HEK293 (cell line): ENCODE measurements around the gene IFT122.
A peak's percentile ranks its signal among the peaks of the same experiment; 100 is the strongest.

Experiments used
- GLI2 ChIP-seq: fragments of 450-650 bp; formaldehyde crosslinking; IDR thresholded peaks from 2 replicates; pipeline ENCODE4; 2017; ENCODE audit warnings: missing biosample characterization, missing genetic modification characterization, low read depth, borderline replicate concordance
- HOXA7 ChIP-seq: sonication (generic); formaldehyde crosslinking; IDR thresholded peaks from 2 replicates; pipeline ENCODE4 v1.8.1; 2022; ENCODE audit warnings: missing genetic modification reagents, borderline replicate concordance
- KLF9 ChIP-seq: fragments of 450-650 bp; formaldehyde crosslinking; IDR thresholded peaks from 2 replicates; pipeline ENCODE4 v1.5.1; 2016; ENCODE audit warnings: missing biosample characterization, missing genetic modification characterization, low read depth
- SP7 ChIP-seq: fragments of 450-650 bp; formaldehyde crosslinking; IDR thresholded peaks from 2 replicates; pipeline ENCODE4 v1.5.1; 2016; ENCODE audit warnings: missing biosample characterization, missing genetic modification characterization
- TCF7L2 ChIP-seq: IDR thresholded peaks from 2 replicates; pipeline ENCODE4 v1.6.1; 2011; ENCODE audit warnings: low read depth, mild to moderate bottlenecking, inconsistent platforms, low read length, moderate library complexity, borderline replicate concordance
- ZBTB17 ChIP-seq: fragments of 450-650 bp; formaldehyde crosslinking; IDR thresholded peaks from 2 replicates; pipeline ENCODE4 v1.5.1; 2016; ENCODE audit warnings: missing biosample characterization, missing genetic modification characterization
- ZBTB20 ChIP-seq: fragments of 450-650 bp; formaldehyde crosslinking; IDR thresholded peaks from 2 replicates; pipeline ENCODE4 v1.5.1; 2016; ENCODE audit warnings: missing biosample characterization, missing genetic modification characterization
- ZBTB8A ChIP-seq: fragments of 450-650 bp; formaldehyde crosslinking; IDR thresholded peaks from 2 replicates; pipeline ENCODE4 v1.5.1; 2016; ENCODE audit warnings: missing biosample characterization, missing genetic modification characterization
- ZFP37 ChIP-seq: fragments of 450-650 bp; formaldehyde crosslinking; IDR thresholded peaks from 2 replicates; pipeline ENCODE4 v1.5.1; 2016; ENCODE audit warnings: missing biosample characterization, missing genetic modification characterization
- ZFP69B ChIP-seq: fragments of 450-650 bp; formaldehyde crosslinking; IDR thresholded peaks from 2 replicates; pipeline ENCODE4 v1.5.1; 2016; ENCODE audit warnings: missing biosample characterization, missing genetic modification characterization
- ZNF114 ChIP-seq: fragments of 450-650 bp; formaldehyde crosslinking; IDR thresholded peaks from 2 replicates; pipeline ENCODE4 v1.5.0; 2017; ENCODE audit warnings: missing biosample characterization, missing genetic modification characterization
- ZNF169 ChIP-seq: fragments of 450-650 bp; formaldehyde crosslinking; IDR thresholded peaks from 2 replicates; pipeline ENCODE4 v1.5.1; 2016; ENCODE audit warnings: missing biosample characterization, missing genetic modification characterization
- ZNF18 ChIP-seq: fragments of 450-650 bp; formaldehyde crosslinking; IDR thresholded peaks from 2 replicates; pipeline ENCODE4 v1.5.1; 2016; ENCODE audit warnings: missing biosample characterization, missing genetic modification characterization
- ZNF184 ChIP-seq: fragments of 450-650 bp; IDR thresholded peaks from 2 replicates; pipeline ENCODE4 v1.5.1; 2018; ENCODE audit warnings: missing biosample characterization, mild to moderate bottlenecking, missing genetic modification characterization
- ZNF19 ChIP-seq: fragments of 450-650 bp; formaldehyde crosslinking; IDR thresholded peaks from 2 replicates; pipeline ENCODE4; 2016; ENCODE audit warnings: missing biosample characterization, missing genetic modification characterization, low read depth
- ZNF239 ChIP-seq: fragments of 450-650 bp; formaldehyde crosslinking; IDR thresholded peaks from 2 replicates; pipeline ENCODE4 v1.5.1; 2016; ENCODE audit warnings: missing biosample characterization, missing genetic modification characterization
- ZNF24 ChIP-seq: fragments of 450-650 bp; formaldehyde crosslinking; IDR thresholded peaks from 2 replicates; pipeline ENCODE4 v1.5.1; 2016; ENCODE audit warnings: missing biosample characterization, missing genetic modification characterization
- ZNF292 ChIP-seq: fragments of 450-650 bp; formaldehyde crosslinking; IDR thresholded peaks from 2 replicates; pipeline ENCODE4 v1.5.1; 2016; ENCODE audit warnings: low read depth, missing biosample characterization, missing genetic modification characterization, borderline replicate concordance
- ZNF335 ChIP-seq: fragments of 450-650 bp; formaldehyde crosslinking; conservative IDR thresholded peaks from 2 replicates; pipeline ENCODE4 v1.5.1; 2016; ENCODE audit warnings: missing biosample characterization, missing genetic modification characterization
- ZNF398 ChIP-seq: fragments of 450-650 bp; formaldehyde crosslinking; IDR thresholded peaks from 2 replicates; pipeline ENCODE4 v1.5.1; 2017; ENCODE audit warnings: missing biosample characterization, missing genetic modification characterization
- ZNF423 ChIP-seq: fragments of 450-650 bp; formaldehyde crosslinking; IDR thresholded peaks from 2 replicates; pipeline ENCODE4 v1.5.1; 2016; ENCODE audit warnings: missing biosample characterization, missing genetic modification characterization
- ZNF433 ChIP-seq: fragments of 450-650 bp; formaldehyde crosslinking; IDR thresholded peaks from 2 replicates; pipeline ENCODE4 v1.5.1; 2016; ENCODE audit warnings: missing biosample characterization, missing genetic modification characterization, low read depth
- ZNF48 ChIP-seq: fragments of 450-650 bp; formaldehyde crosslinking; IDR thresholded peaks from 2 replicates; pipeline ENCODE4 v1.5.1; 2016; ENCODE audit warnings: missing biosample characterization, missing genetic modification characterization
- ZNF514 ChIP-seq: fragments of 450-650 bp; formaldehyde crosslinking; IDR thresholded peaks from 2 replicates; pipeline ENCODE4 v1.5.1; 2016; ENCODE audit warnings: missing biosample characterization, missing genetic modification characterization
- ZNF544 ChIP-seq: fragments of 450-650 bp; formaldehyde crosslinking; IDR thresholded peaks from 2 replicates; pipeline ENCODE4 v1.5.0; 2017; ENCODE audit warnings: missing biosample characterization, missing genetic modification characterization
- ZNF596 ChIP-seq: fragments of 450-650 bp; IDR thresholded peaks from 2 replicates; pipeline ENCODE4 v1.5.0; 2018; ENCODE audit warnings: missing biosample characterization, mild to moderate bottlenecking, missing genetic modification characterization, moderate library complexity
- ZNF629 ChIP-seq: fragments of 450-650 bp; formaldehyde crosslinking; IDR thresholded peaks from 2 replicates; pipeline ENCODE4 v1.5.1; 2017; ENCODE audit warnings: missing biosample characterization, missing genetic modification characterization
- ZNF654 ChIP-seq: fragments of 450-650 bp; formaldehyde crosslinking; IDR thresholded peaks from 2 replicates; pipeline ENCODE4 v1.5.1; 2016; ENCODE audit warnings: low read depth, missing biosample characterization, missing genetic modification characterization
- ZNF660 ChIP-seq: fragments of 450-650 bp; IDR thresholded peaks from 2 replicates; pipeline ENCODE4 v1.5.1; 2018; ENCODE audit warnings: missing biosample characterization, mild to moderate bottlenecking, missing genetic modification characterization
- ZNF670 ChIP-seq: fragments of 450-650 bp; formaldehyde crosslinking; IDR thresholded peaks from 2 replicates; pipeline ENCODE4 v1.5.1; 2016; ENCODE audit warnings: missing biosample characterization, missing genetic modification characterization, low read depth
- ZNF677 ChIP-seq: fragments of 450-650 bp; IDR thresholded peaks from 2 replicates; pipeline ENCODE4 v1.5.0; 2018; ENCODE audit warnings: missing biosample characterization, mild to moderate bottlenecking, missing genetic modification characterization, moderate library complexity
- ZNF76 ChIP-seq: fragments of 450-650 bp; formaldehyde crosslinking; IDR thresholded peaks from 2 replicates; pipeline ENCODE4; 2016; ENCODE audit warnings: low read depth, missing biosample characterization, missing genetic modification characterization, borderline replicate concordance
- ZNF785 ChIP-seq: fragments of 450-650 bp; formaldehyde crosslinking; IDR thresholded peaks from 2 replicates; pipeline ENCODE4 v1.5.1; 2016; ENCODE audit warnings: missing biosample characterization, missing genetic modification characterization
- ZNF843 ChIP-seq: fragments of 450-650 bp; formaldehyde crosslinking; IDR thresholded peaks from 2 replicates; pipeline ENCODE4 v1.5.1; 2016; ENCODE audit warnings: missing biosample characterization, missing genetic modification characterization
- TF ChIP-seq, protein P1 (sequence below): fragments of 450-650 bp; formaldehyde crosslinking; IDR thresholded peaks from 2 replicates; pipeline ENCODE4 v1.5.1; 2016; ENCODE audit warnings: missing biosample characterization, missing genetic modification characterization, borderline replicate concordance

The IFT122 gene

DNA sequence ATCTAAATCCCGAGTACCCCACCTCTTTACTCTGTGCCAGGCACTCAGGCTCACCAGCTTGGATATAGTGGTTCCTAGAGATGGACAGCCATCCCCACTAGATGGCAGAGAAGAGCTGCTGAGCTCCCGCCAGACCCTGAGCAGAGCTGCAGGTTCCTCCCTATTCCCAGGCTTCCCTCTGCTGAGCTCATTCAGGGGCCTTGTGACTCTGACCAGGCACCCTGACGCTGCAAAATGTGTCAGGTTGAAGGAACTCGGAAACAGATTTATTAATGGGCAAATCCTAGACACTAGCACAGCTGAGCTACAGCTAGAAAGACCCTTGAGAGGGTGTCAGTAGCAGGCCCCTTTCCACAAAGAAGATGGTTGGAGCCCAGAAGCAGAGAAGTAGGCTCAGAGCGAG, 50.2 kb downstream of the IFT122 start (continued):
- no peak for TF ChIP-seq ZNF239 (tag by site-specific recombination)
- no peak for TF ChIP-seq ZNF544 (tag by site-specific recombination)
- no peak for TF ChIP-seq ZNF423 (tag by site-specific recombination)
- no peak for TF ChIP-seq ZNF292 (tag by site-specific recombination)
- 0 out of 2 replicates have a peak, but pooled peaks have one; percentile 14 for TF ChIP-seq ZBTB8A (tag by site-specific recombination)
- TF ChIP-seq ZFP37 (tag by site-specific recombination) = no peak
- no peak for TF ChIP-seq ZNF48 (tag by site-specific recombination)
- TF ChIP-seq HOXA7 (CRISPR knock-in tag) = no peak
- peak; percentile 66 for TF ChIP-seq ZBTB20 (tag by site-specific recombination)
- TF ChIP-seq ZNF398 (tag by site-specific recombination) = no peak
- no peak for TF ChIP-seq ZNF19 (tag by site-specific recombination)
- TF ChIP-seq, protein P1, sequence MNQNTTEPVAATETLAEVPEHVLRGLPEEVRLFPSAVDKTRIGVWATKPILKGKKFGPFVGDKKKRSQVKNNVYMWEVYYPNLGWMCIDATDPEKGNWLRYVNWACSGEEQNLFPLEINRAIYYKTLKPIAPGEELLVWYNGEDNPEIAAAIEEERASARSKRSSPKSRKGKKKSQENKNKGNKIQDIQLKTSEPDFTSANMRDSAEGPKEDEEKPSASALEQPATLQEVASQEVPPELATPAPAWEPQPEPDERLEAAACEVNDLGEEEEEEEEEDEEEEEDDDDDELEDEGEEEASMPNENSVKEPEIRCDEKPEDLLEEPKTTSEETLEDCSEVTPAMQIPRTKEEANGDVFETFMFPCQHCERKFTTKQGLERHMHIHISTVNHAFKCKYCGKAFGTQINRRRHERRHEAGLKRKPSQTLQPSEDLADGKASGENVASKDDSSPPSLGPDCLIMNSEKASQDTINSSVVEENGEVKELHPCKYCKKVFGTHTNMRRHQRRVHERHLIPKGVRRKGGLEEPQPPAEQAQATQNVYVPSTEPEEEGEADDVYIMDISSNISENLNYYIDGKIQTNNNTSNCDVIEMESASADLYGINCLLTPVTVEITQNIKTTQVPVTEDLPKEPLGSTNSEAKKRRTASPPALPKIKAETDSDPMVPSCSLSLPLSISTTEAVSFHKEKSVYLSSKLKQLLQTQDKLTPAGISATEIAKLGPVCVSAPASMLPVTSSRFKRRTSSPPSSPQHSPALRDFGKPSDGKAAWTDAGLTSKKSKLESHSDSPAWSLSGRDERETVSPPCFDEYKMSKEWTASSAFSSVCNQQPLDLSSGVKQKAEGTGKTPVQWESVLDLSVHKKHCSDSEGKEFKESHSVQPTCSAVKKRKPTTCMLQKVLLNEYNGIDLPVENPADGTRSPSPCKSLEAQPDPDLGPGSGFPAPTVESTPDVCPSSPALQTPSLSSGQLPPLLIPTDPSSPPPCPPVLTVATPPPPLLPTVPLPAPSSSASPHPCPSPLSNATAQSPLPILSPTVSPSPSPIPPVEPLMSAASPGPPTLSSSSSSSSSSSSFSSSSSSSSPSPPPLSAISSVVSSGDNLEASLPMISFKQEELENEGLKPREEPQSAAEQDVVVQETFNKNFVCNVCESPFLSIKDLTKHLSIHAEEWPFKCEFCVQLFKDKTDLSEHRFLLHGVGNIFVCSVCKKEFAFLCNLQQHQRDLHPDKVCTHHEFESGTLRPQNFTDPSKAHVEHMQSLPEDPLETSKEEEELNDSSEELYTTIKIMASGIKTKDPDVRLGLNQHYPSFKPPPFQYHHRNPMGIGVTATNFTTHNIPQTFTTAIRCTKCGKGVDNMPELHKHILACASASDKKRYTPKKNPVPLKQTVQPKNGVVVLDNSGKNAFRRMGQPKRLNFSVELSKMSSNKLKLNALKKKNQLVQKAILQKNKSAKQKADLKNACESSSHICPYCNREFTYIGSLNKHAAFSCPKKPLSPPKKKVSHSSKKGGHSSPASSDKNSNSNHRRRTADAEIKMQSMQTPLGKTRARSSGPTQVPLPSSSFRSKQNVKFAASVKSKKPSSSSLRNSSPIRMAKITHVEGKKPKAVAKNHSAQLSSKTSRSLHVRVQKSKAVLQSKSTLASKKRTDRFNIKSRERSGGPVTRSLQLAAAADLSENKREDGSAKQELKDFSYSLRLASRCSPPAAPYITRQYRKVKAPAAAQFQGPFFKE = no peak
- no peak for TF ChIP-seq TCF7L2
- no peak for TF ChIP-seq ZNF596
- TF ChIP-seq ZNF24 = no peak
- no peak for TF ChIP-seq ZNF169 (tag by site-specific recombination)
- TF ChIP-seq ZNF18 (tag by site-specific recombination) = no peak
- no peak for TF ChIP-seq KLF9
- peak; percentile 79; the same call in 1 of the 2 replicates for TF ChIP-seq ZNF660 (tag by site-specific recombination)
- TF ChIP-seq ZNF335 (tag by site-specific recombination) = peak; percentile 39; the same call in 1 of the 2 replicates
- TF ChIP-seq ZNF114 (tag by site-specific recombination) = no peak
- no peak for TF ChIP-seq ZNF785 (tag by site-specific recombination)
- TF ChIP-seq ZNF843 (tag by site-specific recombination) = no peak
- TF ChIP-seq ZNF677 (tag by site-specific recombination) = no peak
- no peak for TF ChIP-seq ZNF184
- no peak for TF ChIP-seq SP7 (tag by site-specific recombination)
- TF ChIP-seq ZNF654 (tag by site-specific recombination) = peak; percentile 95
- no peak for TF ChIP-seq ZNF514
- TF ChIP-seq ZNF670 = no peak
- TF ChIP-seq GLI2 (tag by site-specific recombination) = no peak
- TF ChIP-seq ZNF433 (tag by site-specific recombination) = no peak
- TF ChIP-seq ZNF629 (tag by site-specific recombination) = peak; percentile 18; the same call in 1 of the 2 replicates
- no peak for TF ChIP-seq ZFP69B (tag by site-specific recombination)
- TF ChIP-seq ZNF76 (tag by site-specific recombination) = 0 out of 2 replicates have a peak, but pooled peaks have one; percentile 12
- TF ChIP-seq ZBTB17 (tag by site-specific recombination) = peak; percentile 39; the same call in 1 of the 2 replicates
